ENCODE measurements around the gene TMPRSS13.

DNA sequence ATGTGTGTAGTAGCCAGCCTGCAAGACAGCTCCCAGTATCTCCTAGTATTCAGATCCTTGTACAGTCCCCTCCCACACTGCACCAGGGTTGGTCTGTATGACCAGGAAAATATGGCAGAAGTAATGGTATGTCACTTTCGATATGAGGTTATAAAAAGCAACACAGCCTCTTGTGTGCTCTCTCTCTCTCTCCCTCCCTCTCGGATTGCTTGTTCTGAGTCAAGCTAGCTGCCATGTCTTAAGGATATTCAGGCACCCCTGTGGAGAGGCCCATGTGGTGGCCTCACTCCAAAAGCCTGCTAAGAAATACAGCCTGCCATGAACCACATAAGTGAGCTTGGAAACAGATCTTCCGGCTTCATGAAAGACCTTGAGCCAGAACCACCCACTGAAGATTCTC is 78.1 kb downstream of the TMPRSS13 start:
- TF ChIP-seq TOX (CRISPR knock-in tag; IDR thresholded peaks at IDR 0.05; ENCODE audit: borderline replicate concordance) (no peak), ZFP3 (CRISPR knock-in tag; IDR thresholded peaks at IDR 0.05) (no peak), RARB (CRISPR knock-in tag; IDR thresholded peaks at IDR 0.05) (no peak), ZNF8 (CRISPR knock-in tag; IDR thresholded peaks at IDR 0.05) (no peak)
- TF ChIP-seq, protein P1, sequence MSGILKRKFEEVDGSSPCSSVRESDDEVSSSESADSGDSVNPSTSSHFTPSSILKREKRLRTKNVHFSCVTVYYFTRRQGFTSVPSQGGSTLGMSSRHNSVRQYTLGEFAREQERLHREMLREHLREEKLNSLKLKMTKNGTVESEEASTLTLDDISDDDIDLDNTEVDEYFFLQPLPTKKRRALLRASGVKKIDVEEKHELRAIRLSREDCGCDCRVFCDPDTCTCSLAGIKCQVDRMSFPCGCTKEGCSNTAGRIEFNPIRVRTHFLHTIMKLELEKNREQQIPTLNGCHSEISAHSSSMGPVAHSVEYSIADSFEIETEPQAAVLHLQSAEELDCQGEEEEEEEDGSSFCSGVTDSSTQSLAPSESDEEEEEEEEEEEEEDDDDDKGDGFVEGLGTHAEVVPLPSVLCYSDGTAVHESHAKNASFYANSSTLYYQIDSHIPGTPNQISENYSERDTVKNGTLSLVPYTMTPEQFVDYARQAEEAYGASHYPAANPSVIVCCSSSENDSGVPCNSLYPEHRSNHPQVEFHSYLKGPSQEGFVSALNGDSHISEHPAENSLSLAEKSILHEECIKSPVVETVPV (CRISPR knock-in tag; IDR thresholded peaks at IDR 0.05), result no peak

Data from SK-N-SH treated with all-trans-retinoic acid at 6 μM for 48 hours (cell line).